Fibroblast of mammary gland (primary cell): Measurements from ENCODE around the gene ZFHX2.

Experiments used
- DNase-seq: peaks from one replicate; pipeline ENCODE4 v3.0.0-alpha.2; 2010; ENCODE audit warnings: low read depth
- H3K4me3 ChIP-seq: 2 replicates; pipeline ENCODE4 v1.5.1; 2011; ENCODE audit warnings: low read depth, mild to moderate bottlenecking, low read length, moderate library complexity; ENCODE audit not compliant: control insufficient read depth
- CTCF ChIP-seq: conservative IDR thresholded peaks from 2 replicates; pipeline ENCODE4 v1.5.1; 2011; ENCODE audit warnings: low read depth, low read length, inconsistent platforms; ENCODE audit not compliant: control insufficient read depth, insufficient read depth

Gene ZFHX2

GRCh38 chr14:23523229-23524016 is 28.1 kb downstream of the ZFHX2 start:
- DNase-seq: no peak
- H3K4me3 ChIP-seq: no peak overlapping the region
- no peak for TF ChIP-seq CTCF

- no peak overlapping the region for H3K4me3 ChIP-seq
- TF ChIP-seq CTCF: no peak
- DNase-seq: no peak
Observed at GRCh38 chr14:23522643-23523198, 28.8 kb downstream of the ZFHX2 start.

- DNase-seq: no peak
- TF ChIP-seq CTCF: no peak
- no peak overlapping the region for H3K4me3 ChIP-seq
Observed at GRCh38 chr14:23521785-23522640, 29.6 kb downstream of the ZFHX2 start.

- DNase-seq: no peak
- no peak for TF ChIP-seq CTCF
- H3K4me3 ChIP-seq: no peak overlapping the region
Observed at GRCh38 chr14:23520899-23521533, 30.5 kb downstream of the ZFHX2 start.

- H3K4me3 ChIP-seq: no peak overlapping the region
- no peak for TF ChIP-seq CTCF
- no peak for DNase-seq
Observed at GRCh38 chr14:23518709-23519108, 32.9 kb downstream of the ZFHX2 start.

- no peak for TF ChIP-seq CTCF
- H3K4me3 ChIP-seq: no peak overlapping the region
- no peak for DNase-seq
Observed at GRCh38 chr14:23517650-23518326, 33.8 kb downstream of the ZFHX2 start.
